ENCODE results near the gene SLC1A1.

- TF ChIP-seq, protein P1, sequence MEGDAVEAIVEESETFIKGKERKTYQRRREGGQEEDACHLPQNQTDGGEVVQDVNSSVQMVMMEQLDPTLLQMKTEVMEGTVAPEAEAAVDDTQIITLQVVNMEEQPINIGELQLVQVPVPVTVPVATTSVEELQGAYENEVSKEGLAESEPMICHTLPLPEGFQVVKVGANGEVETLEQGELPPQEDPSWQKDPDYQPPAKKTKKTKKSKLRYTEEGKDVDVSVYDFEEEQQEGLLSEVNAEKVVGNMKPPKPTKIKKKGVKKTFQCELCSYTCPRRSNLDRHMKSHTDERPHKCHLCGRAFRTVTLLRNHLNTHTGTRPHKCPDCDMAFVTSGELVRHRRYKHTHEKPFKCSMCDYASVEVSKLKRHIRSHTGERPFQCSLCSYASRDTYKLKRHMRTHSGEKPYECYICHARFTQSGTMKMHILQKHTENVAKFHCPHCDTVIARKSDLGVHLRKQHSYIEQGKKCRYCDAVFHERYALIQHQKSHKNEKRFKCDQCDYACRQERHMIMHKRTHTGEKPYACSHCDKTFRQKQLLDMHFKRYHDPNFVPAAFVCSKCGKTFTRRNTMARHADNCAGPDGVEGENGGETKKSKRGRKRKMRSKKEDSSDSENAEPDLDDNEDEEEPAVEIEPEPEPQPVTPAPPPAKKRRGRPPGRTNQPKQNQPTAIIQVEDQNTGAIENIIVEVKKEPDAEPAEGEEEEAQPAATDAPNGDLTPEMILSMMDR (IDR thresholded peaks at IDR 0.05): no peak
- no peak for TF ChIP-seq POLR2A (IDR thresholded peaks at IDR 0.05)
These were observed 140.6 kb downstream of the SLC1A1 start for GRCh38 chr9:4630836-4631235.

All from sigmoid colon (tissue), 3 donors.